GM21786 (cell line): Measurements from ENCODE around the gene SPRTN.
"Not testable (repeated sequence)": the region's sequence is repeated elsewhere in the genome, so short reads cannot be mapped to it uniquely, and the experiment has no call there.

Experiments used
- ATAC-seq: cut with Tn5 transposase; IDR thresholded peaks from one replicate; pipeline ENCODE4 v1.9.1; 2021; ENCODE audit not compliant: unreplicated experiment

Gene SPRTN

DNA sequence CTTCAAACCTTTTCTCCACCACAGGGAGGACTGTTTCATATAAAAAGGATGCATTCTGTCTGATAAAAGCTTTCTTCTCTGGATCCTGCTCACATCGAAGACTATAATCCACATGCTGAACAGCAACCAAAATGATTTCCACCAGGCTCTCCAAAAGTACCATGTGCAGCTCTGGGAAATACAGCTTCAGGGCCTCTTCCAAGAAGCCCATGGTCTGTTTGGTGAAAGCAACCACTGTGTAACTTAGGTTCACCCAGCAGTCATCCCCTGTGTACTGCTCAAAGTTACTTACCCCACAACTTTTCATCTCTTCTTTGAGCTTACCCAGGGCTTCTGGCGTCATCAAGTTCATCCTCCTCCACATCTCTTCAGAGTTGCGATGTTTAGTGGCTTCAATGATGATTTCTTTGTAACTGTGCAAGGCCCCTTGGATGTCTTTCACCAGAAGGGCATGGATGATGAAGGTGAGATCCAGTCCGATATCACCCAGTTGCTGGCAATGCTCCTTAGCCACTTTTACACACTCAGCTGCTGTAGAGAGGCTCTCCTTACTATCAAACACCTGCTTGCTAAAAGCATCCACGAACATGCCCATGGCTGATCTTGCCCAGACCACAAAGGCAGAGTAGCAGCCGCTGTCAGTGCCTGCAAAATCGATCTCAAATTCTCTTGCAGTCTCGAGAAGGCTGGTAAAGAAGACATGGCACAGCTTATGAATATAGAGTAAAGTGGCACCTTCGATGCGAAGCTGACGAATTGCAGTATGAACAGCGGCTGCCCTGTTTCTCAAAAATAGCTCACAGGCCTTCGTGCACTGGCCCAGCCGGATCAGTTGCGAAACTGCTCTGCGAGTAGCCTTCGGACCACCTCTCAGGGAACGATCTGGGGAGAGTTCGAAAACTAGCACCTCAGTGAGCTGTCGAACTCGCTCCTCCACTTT, 2.2 kb upstream of the SPRTN start:
- no peak for ATAC-seq

DNA sequence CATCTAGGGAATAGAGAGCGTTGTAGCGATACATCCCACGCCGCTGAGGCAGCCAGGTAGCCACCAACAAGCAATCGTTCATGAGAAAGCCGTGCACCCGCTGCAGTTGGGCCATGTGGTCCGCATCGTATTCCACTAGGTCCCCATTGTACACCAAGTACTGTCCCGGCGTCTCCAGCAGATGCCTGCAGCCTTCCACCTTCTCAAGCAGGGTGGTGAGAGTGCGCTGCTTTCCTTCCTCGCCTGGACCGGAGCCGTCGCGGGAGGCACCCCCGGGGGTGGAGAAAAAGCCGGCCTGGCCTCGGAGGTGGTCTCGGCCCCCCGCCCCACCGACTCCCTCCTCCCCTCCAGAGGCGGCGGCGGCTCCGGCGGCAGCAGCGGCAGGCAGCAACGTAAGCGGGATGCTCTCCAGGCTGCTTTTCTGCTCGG, 1.0 kb upstream of the SPRTN start:
- ATAC-seq: peak; percentile 16

GRCh38 chr1:231337472-231338269, 422 bp upstream of the SPRTN start, which contains the start of gene EXOC8:
Gene EXOC8 (minus strand): TSS chr1:231337852. CDS start chr1:231337745, 107 bp downstream.
- peak; percentile 70 for ATAC-seq

- no peak for ATAC-seq
Observed at GRCh38 chr1:231340328-231341013, 2.4 kb downstream of the SPRTN start.

- ATAC-seq: no peak
Observed at GRCh38 chr1:231347961-231348360, 9.9 kb downstream of the SPRTN start.

DNA sequence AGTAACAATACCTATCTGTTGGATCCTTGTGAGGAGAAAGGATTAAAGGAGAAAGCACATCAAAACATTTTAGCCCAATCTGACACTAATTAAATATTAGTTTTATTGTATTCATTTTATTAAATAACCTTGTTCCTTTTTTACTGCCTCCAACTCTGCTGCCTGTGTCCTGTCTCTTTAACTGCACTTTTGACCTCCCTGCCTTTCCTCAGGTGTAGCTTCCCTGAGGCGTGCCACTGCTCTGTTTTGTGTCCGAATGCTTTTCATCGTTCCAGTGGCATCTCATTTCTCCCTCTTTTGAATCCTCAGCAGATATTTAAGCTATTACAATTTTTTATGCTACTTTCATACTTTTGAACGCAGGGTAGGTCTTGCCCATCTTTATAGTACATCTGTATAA, 10.3 kb downstream of the SPRTN start:
- no peak for ATAC-seq

- not testable (repeated sequence) for ATAC-seq
Observed at GRCh38 chr1:231348856-231349255, 10.8 kb downstream of the SPRTN start.

- ATAC-seq: no peak
Observed at GRCh38 chr1:231351816-231352215, 13.7 kb downstream of the SPRTN start.

DNA sequence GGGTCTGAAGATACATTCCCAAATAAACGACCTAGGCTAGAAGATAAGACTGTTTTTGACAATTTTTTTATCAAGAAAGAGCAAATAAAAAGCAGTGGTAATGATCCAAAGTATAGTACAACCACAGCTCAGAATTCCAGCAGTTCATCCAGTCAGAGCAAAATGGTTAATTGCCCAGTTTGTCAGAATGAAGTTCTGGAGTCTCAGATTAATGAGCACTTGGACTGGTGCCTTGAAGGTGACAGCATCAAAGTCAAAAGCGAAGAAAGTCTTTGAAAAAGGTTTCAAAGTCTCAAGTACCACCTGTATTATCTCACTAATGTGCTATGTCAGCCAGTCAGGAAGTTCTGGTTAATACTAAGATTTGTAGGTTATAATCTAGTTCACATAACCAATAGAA, 15.0 kb downstream of the SPRTN start:
- ATAC-seq: no peak

- ATAC-seq: no peak
Observed at GRCh38 chr1:231354330-231355020, 16.4 kb downstream of the SPRTN start.

GRCh38 chr1:231355171-231355570, 17.1 kb downstream of the SPRTN start:
- ATAC-seq: no peak

DNA sequence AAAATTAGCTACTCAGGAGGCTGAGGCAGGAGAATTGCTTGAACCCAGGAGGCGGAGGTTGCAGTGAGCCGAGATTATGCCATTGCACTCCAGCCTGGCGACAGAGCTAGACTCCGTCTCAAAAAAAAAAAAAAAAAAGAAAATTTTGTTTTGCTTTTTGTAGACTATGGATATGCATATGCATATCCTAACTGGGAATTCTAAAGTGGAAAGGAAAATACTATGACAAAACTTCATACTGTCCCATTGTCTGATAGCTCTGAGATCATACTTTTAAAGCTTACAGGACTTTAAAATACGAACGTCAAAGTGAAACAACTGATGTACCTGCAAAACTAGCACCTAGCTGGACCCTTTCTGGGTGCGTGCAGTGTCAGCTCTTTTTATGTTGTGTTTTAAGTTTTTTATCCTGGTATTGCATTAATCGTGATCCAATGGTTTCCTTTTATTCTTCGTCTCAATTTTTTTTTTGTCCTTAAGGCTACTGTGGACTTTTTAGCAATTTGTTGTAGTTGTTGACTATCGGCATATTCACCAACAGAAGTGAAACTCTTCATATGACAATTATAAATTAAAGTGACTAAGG, 19.2 kb downstream of the SPRTN start:
- ATAC-seq: no peak

GRCh38 chr1:231357831-231358354, 19.8 kb downstream of the SPRTN start:
- peak; percentile 86 for ATAC-seq

DNA sequence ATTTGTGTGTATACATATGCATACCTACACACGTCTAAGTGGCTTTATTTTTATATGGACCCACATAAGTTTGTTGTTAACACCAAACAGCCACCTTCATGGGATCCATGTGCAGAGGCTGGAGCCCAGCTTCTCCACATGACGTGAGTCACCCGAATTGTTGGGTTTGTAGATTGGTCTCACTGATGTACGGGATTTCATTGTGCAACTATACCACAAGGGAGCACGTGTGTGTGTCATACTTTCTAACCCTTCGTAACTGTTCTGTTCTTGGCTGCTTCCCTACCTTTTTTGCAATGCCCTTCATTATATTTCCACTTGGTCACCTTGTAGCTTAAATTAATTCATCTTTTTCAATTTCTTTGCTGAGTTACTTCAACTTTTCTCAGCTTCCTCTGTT, 21.0 kb downstream of the SPRTN start:
- ATAC-seq: no peak

DNA sequence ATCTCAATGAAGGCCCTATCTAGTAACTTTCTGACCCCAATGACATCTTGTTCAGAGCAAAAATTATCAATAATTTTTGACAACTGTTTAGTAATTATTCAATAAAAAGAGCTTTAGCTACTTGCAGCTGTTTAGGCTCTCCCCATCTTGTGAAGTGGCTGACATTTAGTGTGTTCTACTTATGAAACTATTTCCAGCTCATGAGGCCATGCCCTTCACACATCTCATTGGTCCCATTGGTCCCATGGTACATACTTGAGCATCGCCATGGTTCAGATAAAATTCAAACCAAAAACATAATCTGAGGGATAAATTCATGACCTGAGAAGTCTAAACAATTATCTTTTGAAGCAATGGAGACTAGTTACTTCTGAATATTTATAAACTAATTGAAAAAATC, 24.2 kb downstream of the SPRTN start:
- ATAC-seq: no peak

DNA sequence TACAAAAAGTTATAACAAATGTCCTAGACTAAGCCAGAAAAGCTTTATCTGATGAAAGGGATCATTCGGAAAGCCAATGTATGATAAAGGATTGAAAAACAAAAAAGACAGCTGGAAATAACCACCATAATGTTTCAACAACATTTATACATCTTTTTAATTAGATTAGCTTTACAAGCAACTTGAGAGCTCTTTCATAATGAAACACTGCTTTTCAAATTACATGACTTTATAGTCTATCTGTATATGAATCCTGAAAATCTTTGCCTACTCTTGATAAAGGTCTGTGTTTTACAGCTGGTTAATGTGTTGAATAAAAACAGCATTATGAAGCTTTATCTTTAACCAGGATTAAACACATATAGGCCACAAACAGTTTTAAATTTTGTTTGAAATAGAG, 25.5 kb downstream of the SPRTN start:
- ATAC-seq: no peak

- no peak for ATAC-seq
Observed at GRCh38 chr1:231364192-231364591, 26.1 kb downstream of the SPRTN start.

DNA sequence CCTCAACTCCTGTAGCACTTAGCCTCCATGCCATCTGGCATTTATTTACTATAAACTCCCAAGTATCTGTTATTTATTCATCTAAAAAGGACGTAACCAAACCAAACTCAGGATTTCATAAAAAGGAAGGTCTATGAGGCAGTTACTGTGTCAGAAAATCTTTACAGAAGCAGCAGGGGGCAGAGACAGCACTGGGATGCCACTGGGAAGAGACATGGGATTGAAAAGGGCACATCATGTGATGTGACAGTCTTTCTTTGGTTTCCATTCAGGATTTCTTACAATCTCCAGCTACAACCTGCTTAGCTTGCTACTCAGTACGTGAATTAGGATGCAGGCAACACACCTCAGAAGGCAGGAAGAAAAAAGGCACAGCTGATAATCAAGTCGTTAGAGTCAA, 31.2 kb downstream of the SPRTN start:
- no peak for ATAC-seq

DNA sequence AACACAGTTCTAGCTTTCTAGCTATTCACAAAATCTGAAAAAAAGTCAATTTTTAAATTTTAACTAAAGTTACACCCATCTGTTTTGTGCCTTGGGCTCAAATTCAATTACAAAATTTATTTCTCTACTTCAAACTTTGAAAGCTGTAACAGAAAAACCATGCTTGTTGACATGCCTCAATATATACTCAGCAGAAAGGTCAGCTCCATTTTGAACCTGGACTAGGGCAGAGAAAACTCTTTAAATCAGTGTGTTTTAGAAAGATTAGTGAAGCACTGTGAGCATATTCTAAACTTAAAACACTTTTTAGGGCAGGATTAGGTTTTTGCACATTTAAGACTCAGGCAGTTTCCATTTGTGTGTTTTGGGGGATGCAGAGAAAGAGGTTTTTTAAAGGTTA, 34.4 kb downstream of the SPRTN start:
- ATAC-seq: no peak

DNA sequence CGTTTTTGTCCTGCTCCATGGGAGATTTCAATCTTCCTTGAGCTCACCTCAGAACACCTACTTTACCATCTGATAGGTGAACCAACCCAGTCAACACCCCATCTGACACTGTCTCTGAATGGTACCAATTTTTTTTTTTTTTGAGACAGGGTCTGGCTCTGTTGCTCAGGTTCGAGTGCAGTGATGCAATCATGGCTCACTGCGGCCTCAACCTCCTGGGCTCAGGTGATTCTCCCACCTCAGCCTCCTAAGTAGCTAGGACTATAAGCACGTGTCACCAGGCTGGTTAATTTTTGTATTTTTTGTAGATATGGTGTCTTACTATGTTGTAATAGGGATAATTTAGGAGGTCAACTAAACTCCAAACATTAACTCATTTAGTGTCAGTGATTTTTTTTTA, 36.3 kb downstream of the SPRTN start:
- no peak for ATAC-seq
